Mesothelial cell of epicardium (in vitro differentiated cells): Measurements from ENCODE around the gene ARHGAP22. TPM values are rescaled to one million over a fixed set of nuclear protein-coding genes. Genes with fewer than 3 reads are reported as not detected.
A peak's percentile ranks its signal among the peaks of the same experiment; 100 is the strongest.

ENCODE experiments used
- DNase-seq, 2 experiments: peaks; one replicate each; pipeline ENCODE4 v3.0.0; 2021; ENCODE audit warnings: low spot score in 2 of 2; ENCODE audit not compliant: unreplicated experiment in 2 of 2
- H3K27ac Mint-ChIP-seq: 2 replicates; pipeline ENCODE4 v1.8.0; 2021; ENCODE audit warnings: mixed read lengths
- H3K27me3 Mint-ChIP-seq: 2 replicates; pipeline ENCODE4 v1.8.0; 2021; ENCODE audit warnings: low read depth, mixed read lengths
- H3K36me3 Mint-ChIP-seq: 2 replicates; pipeline ENCODE4 v1.8.0; 2021; ENCODE audit warnings: mixed read lengths
- H3K4me1 Mint-ChIP-seq: 2 replicates; pipeline ENCODE4 v1.8.0; 2021; ENCODE audit warnings: mixed read lengths
- H3K4me3 Mint-ChIP-seq: 2 replicates; pipeline ENCODE4 v1.8.0; 2021; ENCODE audit warnings: mild to moderate bottlenecking, moderate library complexity, mixed read lengths
- H3K9me3 Mint-ChIP-seq: 2 replicates; pipeline ENCODE4 v1.8.0; 2021; ENCODE audit warnings: mixed read lengths
- CTCF ChIP-seq: fragments of 200-600 bp; sonication (generic); IDR thresholded peaks from one replicate; pipeline ENCODE4 v1.5.0; 2021; ENCODE audit warnings: antibody characterized with exemption; ENCODE audit not compliant: unreplicated experiment
- total RNA-seq: library from RNA; stranded (reverse); gene quantifications from 3 replicates; pipeline ENCODE4 v1.2.1, GENCODE V29; 2021

ARHGAP22 gene
- total RNA-seq, 1 donor from 2014 or later, result 2.9 TPM

GRCh38 chr10:48507494-48507893 is 97.4 kb downstream of the ARHGAP22 start:
- no peak overlapping the region for H3K4me3 Mint-ChIP-seq
- DNase-seq, result no peak
- H3K27me3 Mint-ChIP-seq, result no peaks in the 10 kb centered on the region
- H3K27ac Mint-ChIP-seq, result no peak overlapping the region
- H3K36me3 Mint-ChIP-seq, result no peaks in the 10 kb centered on the region
- no peak for TF ChIP-seq CTCF
- H3K4me1 Mint-ChIP-seq, result peaks cover 15% of the 10 kb centered on the region
- no peaks in the 10 kb centered on the region for H3K9me3 Mint-ChIP-seq

- no peak for TF ChIP-seq CTCF
- H3K27me3 Mint-ChIP-seq, result no peaks in the 10 kb centered on the region
- no peak for DNase-seq
- no peak overlapping the region for H3K27ac Mint-ChIP-seq
- no peaks in the 10 kb centered on the region for H3K36me3 Mint-ChIP-seq
- no peaks in the 10 kb centered on the region for H3K9me3 Mint-ChIP-seq
- H3K4me1 Mint-ChIP-seq, result peaks cover 24% of the 10 kb centered on the region
- H3K4me3 Mint-ChIP-seq, result no peak overlapping the region
Measured at GRCh38 chr10:48506147-48506917, 98.5 kb downstream of the ARHGAP22 start.

GRCh38 chr10:48505394-48506112 is 99.3 kb downstream of the ARHGAP22 start:
- no peaks in the 10 kb centered on the region for H3K36me3 Mint-ChIP-seq
- peaks cover 28% of the 10 kb centered on the region for H3K4me1 Mint-ChIP-seq
- H3K27ac Mint-ChIP-seq, result no peak overlapping the region
- no peak for TF ChIP-seq CTCF
- DNase-seq, result peak in 1 of 2 experiments; percentile 31
- H3K4me3 Mint-ChIP-seq, result no peak overlapping the region
- no peaks in the 10 kb centered on the region for H3K27me3 Mint-ChIP-seq
- H3K9me3 Mint-ChIP-seq, result no peaks in the 10 kb centered on the region

GRCh38 chr10:48504141-48504885 is 100.6 kb downstream of the ARHGAP22 start:
- no peak for TF ChIP-seq CTCF
- Mint-ChIP-seq H3K27me3 (no peaks in the 10 kb centered on the region), H3K4me1 (peaks cover 28% of the 10 kb centered on the region), H3K9me3 (no peaks in the 10 kb centered on the region), H3K36me3 (no peaks in the 10 kb centered on the region), H3K4me3 (no peak overlapping the region), H3K27ac (peak overlapping the region; percentile 45)
- DNase-seq, result peak in 1 of 2 experiments; percentile 29

GRCh38 chr10:48503293-48503911 is 101.5 kb downstream of the ARHGAP22 start:
- TF ChIP-seq CTCF, result no peak
- Mint-ChIP-seq H3K4me3 (no peak overlapping the region), H3K27me3 (no peaks in the 10 kb centered on the region), H3K27ac (no peak overlapping the region), H3K36me3 (no peaks in the 10 kb centered on the region), H3K4me1 (peaks cover 28% of the 10 kb centered on the region), H3K9me3 (no peaks in the 10 kb centered on the region)
- DNase-seq, result peak in 1 of 2 experiments; percentile 35
